Colon (tissue), 2 donors: ENCODE data around the gene ABCC4.
A peak's percentile ranks its signal among the peaks of the same experiment; 100 is the strongest.
"Not testable (repeated sequence)": the region's sequence is repeated elsewhere in the genome, so short reads cannot be mapped to it uniquely, and the experiment has no call there.

ENCODE experiments used
- FAIRE-seq: peaks from 2 replicates; lab custom pipeline; 2012; peaks lifted over from hg19 to GRCh38; lab: Jason Lieb, UNC
- donor health status: control.
- donor health status: control.

ABCC4 gene

GRCh38 chr13:95226932-95227695 lies 74.1 kb downstream of the ABCC4 start:
- no peak for FAIRE-seq

GRCh38 chr13:95226476-95226875 lies 74.8 kb downstream of the ABCC4 start:
- FAIRE-seq: no peak

- FAIRE-seq: peak; percentile 70
Measured at GRCh38 chr13:95226050-95226449, 75.2 kb downstream of the ABCC4 start.

- FAIRE-seq: no peak
Measured at GRCh38 chr13:95224064-95224463, 77.2 kb downstream of the ABCC4 start.

- no peak for FAIRE-seq
Measured at GRCh38 chr13:95222733-95223018, 78.6 kb downstream of the ABCC4 start.

GRCh38 chr13:95221971-95222732 lies 79.1 kb downstream of the ABCC4 start:
- FAIRE-seq: no peak

GRCh38 chr13:95220611-95221010 lies 80.6 kb downstream of the ABCC4 start:
- FAIRE-seq: no peak

- FAIRE-seq: no peak
Measured at GRCh38 chr13:95217920-95218830, 83.1 kb downstream of the ABCC4 start.

GRCh38 chr13:95216182-95216581 lies 85.1 kb downstream of the ABCC4 start:
- FAIRE-seq: no peak

GRCh38 chr13:95212983-95213850 lies 88.0 kb downstream of the ABCC4 start:
- no peak for FAIRE-seq

GRCh38 chr13:95209109-95209508 lies 92.1 kb downstream of the ABCC4 start:
- FAIRE-seq: no peak

- no peak for FAIRE-seq
Measured at GRCh38 chr13:95207769-95208366, 93.4 kb downstream of the ABCC4 start.

- FAIRE-seq: no peak
Measured at GRCh38 chr13:95206116-95206515, 95.1 kb downstream of the ABCC4 start.

- FAIRE-seq: no peak
Measured at GRCh38 chr13:95204231-95204765, 97.0 kb downstream of the ABCC4 start.

GRCh38 chr13:95201814-95202651 lies 99.2 kb downstream of the ABCC4 start:
- no peak for FAIRE-seq

- FAIRE-seq: not testable (repeated sequence)
Measured at GRCh38 chr13:95200386-95200957, 100.8 kb downstream of the ABCC4 start.

- no peak for FAIRE-seq
Measured at GRCh38 chr13:95199896-95200295, 101.4 kb downstream of the ABCC4 start.

GRCh38 chr13:95198606-95199005 lies 102.6 kb downstream of the ABCC4 start:
- FAIRE-seq: not testable (repeated sequence)

GRCh38 chr13:95197548-95197947 lies 103.7 kb downstream of the ABCC4 start:
- FAIRE-seq: no peak

- no peak for FAIRE-seq
Measured at GRCh38 chr13:95195146-95195545, 106.1 kb downstream of the ABCC4 start.
